Karpas-422 (cell line): Measurements from ENCODE around the gene DUSP21. TPM values are rescaled to one million over a fixed set of nuclear protein-coding genes. Genes with fewer than 3 reads are reported as not detected.
"Not testable (repeated sequence)": the region's sequence is repeated elsewhere in the genome, so short reads cannot be mapped to it uniquely, and the experiment has no call there.

Experiments used
- DNase-seq: peaks from one replicate; pipeline ENCODE4 v3.0.0-alpha.2; 2015
- H2AFZ ChIP-seq: fragments of 200-600 bp; sonication (generic); 2 replicates; pipeline ENCODE4 v1.6.1; 2014; ENCODE audit warnings: antibody characterized with exemption, low read length, mixed read lengths
- H3K27ac ChIP-seq: fragments of 200-600 bp; sonication (generic); 2 replicates; pipeline ENCODE4 v1.5.1; 2014; ENCODE audit warnings: mild to moderate bottlenecking, low read length, moderate library complexity
- H3K27me3 ChIP-seq: fragments of 200-600 bp; sonication (generic); 2 replicates; pipeline ENCODE4 v1.6.1; 2014; ENCODE audit warnings: low read length, mixed read lengths
- H3K36me3 ChIP-seq: fragments of 200-600 bp; sonication (generic); 2 replicates; pipeline ENCODE4 v1.6.1; 2014; ENCODE audit warnings: low read length, mixed read lengths; ENCODE audit not compliant: insufficient read depth
- H3K4me1 ChIP-seq: fragments of 200-600 bp; sonication (generic); 2 replicates; pipeline ENCODE4 v1.6.1; 2014; ENCODE audit warnings: mild to moderate bottlenecking, low read length, mixed read lengths
- H3K4me2 ChIP-seq: fragments of 200-600 bp; sonication (generic); 2 replicates; pipeline ENCODE4 v1.6.1; 2014; ENCODE audit warnings: low read length, low read depth, mild to moderate bottlenecking; ENCODE audit not compliant: poor library complexity, severe bottlenecking
- H3K4me3 ChIP-seq: fragments of 200-600 bp; sonication (generic); 2 replicates; pipeline ENCODE4 v1.5.1; 2014; ENCODE audit warnings: mild to moderate bottlenecking, antibody characterized with exemption, low read length, mixed read lengths
- H3K79me2 ChIP-seq: fragments of 200-600 bp; sonication (generic); 2 replicates; pipeline ENCODE4 v1.6.1; 2014; ENCODE audit warnings: mild to moderate bottlenecking, low read length, mixed read lengths
- H3K9ac ChIP-seq: fragments of 200-600 bp; sonication (generic); 2 replicates; pipeline ENCODE4 v1.6.0; 2014; ENCODE audit warnings: low read length
- H3K9me2 ChIP-seq: fragments of 200-600 bp; sonication (generic), shearing (Covaris generic); replicated peaks from 2 replicates; pipeline ENCODE4 v1.6.0; 2014; ENCODE audit warnings: mild to moderate bottlenecking, low read length, moderate library complexity; ENCODE audit not compliant: insufficient read depth
- H3K9me3 ChIP-seq: fragments of 300-700, 200-600 bp; sonication (generic); 2 replicates; pipeline ENCODE4 v1.6.1; 2014; ENCODE audit warnings: low read length, mixed read lengths
- H4K20me1 ChIP-seq: fragments of 200-600 bp; sonication (generic); 2 replicates; pipeline ENCODE4 v1.6.1; 2014; ENCODE audit warnings: mild to moderate bottlenecking, antibody characterized with exemption, low read length, low read depth; ENCODE audit not compliant: insufficient read depth
- total RNA-seq: library from RNA; depleted of rRNA; stranded (reverse); fragments of >200 nt; shearing (Covaris generic); gene quantifications from 2 replicates; pipeline ENCODE4 v1.2.3, GENCODE V29; 2014; ENCODE audit warnings: low replicate concordance

The DUSP21 gene
- total RNA-seq, 1 experiment from 2014 or later: not detected

GRCh38 chrX:44881549-44881948, 37.7 kb downstream of the DUSP21 start:
- Histone ChIP-seq H2AFZ (no peak overlapping the region), H3K79me2 (peaks cover 99% of the 10 kb centered on the region), H3K4me3 (no peak overlapping the region), H3K9me2 (no peaks in the 10 kb centered on the region), H4K20me1 (peaks cover 36% of the 10 kb centered on the region), H3K4me1 (0 out of 2 replicates have a peak, but pooled peaks cover 4% of the 10 kb centered on the region), H3K9me3 (no peaks in the 10 kb centered on the region), H3K4me2 (no peak overlapping the region), H3K9ac (no peak overlapping the region), H3K27ac (no peak overlapping the region), H3K27me3 (no peaks in the 10 kb centered on the region), H3K36me3 (peaks cover 8% of the 10 kb centered on the region)
- DNase-seq: no peak

- 0 out of 2 replicates have a peak, but pooled peaks cover 4% of the 10 kb centered on the region for H3K4me1 ChIP-seq
- no peak for DNase-seq
- peaks cover 3% of the 10 kb centered on the region; the same call in 1 of the 2 replicates for H3K36me3 ChIP-seq
- H3K9ac ChIP-seq: no peak overlapping the region
- H3K4me2 ChIP-seq: no peak overlapping the region
- no peaks in the 10 kb centered on the region for H3K27me3 ChIP-seq
- no peaks in the 10 kb centered on the region for H3K9me3 ChIP-seq
- H3K9me2 ChIP-seq: no peaks in the 10 kb centered on the region
- H4K20me1 ChIP-seq: peaks cover 42% of the 10 kb centered on the region
- no peak overlapping the region for H2AFZ ChIP-seq
- peaks cover 99% of the 10 kb centered on the region for H3K79me2 ChIP-seq
- no peak overlapping the region for H3K27ac ChIP-seq
- H3K4me3 ChIP-seq: no peak overlapping the region
These were observed 38.8 kb downstream of the DUSP21 start for GRCh38 chrX:44882635-44883034.

- Histone ChIP-seq H3K79me2 (peaks cover 99% of the 10 kb centered on the region), H2AFZ (no peak overlapping the region), H3K4me1 (no peaks in the 10 kb centered on the region), H3K4me3 (no peak overlapping the region), H3K4me2 (no peak overlapping the region), H3K36me3 (no peaks in the 10 kb centered on the region), H3K27ac (no peak overlapping the region), H3K9me2 (no peaks in the 10 kb centered on the region), H3K9me3 (no peaks in the 10 kb centered on the region), H3K27me3 (no peaks in the 10 kb centered on the region), H3K9ac (no peak overlapping the region), H4K20me1 (peaks cover 39% of the 10 kb centered on the region)
- no peak for DNase-seq
These were observed 41.1 kb downstream of the DUSP21 start for GRCh38 chrX:44884944-44885343.

- no peak for DNase-seq
- Histone ChIP-seq H3K36me3 (no peaks in the 10 kb centered on the region), H2AFZ (no peak overlapping the region), H3K4me1 (no peaks in the 10 kb centered on the region), H3K4me3 (no peak overlapping the region), H3K27ac (no peak overlapping the region), H3K4me2 (no peak overlapping the region), H3K9me2 (no peaks in the 10 kb centered on the region), H3K27me3 (no peaks in the 10 kb centered on the region), H3K9me3 (no peaks in the 10 kb centered on the region; the same call in 1 of the 2 replicates), H4K20me1 (peaks cover 24% of the 10 kb centered on the region), H3K9ac (no peak overlapping the region), H3K79me2 (peaks cover 99% of the 10 kb centered on the region)
These were observed 46.0 kb downstream of the DUSP21 start for GRCh38 chrX:44889824-44890223.

GRCh38 chrX:44890247-44890646, 46.4 kb downstream of the DUSP21 start:
- no peaks in the 10 kb centered on the region for H3K9me2 ChIP-seq
- peaks cover 24% of the 10 kb centered on the region for H4K20me1 ChIP-seq
- H3K27ac ChIP-seq: no peak overlapping the region
- no peak overlapping the region for H2AFZ ChIP-seq
- H3K36me3 ChIP-seq: no peaks in the 10 kb centered on the region
- no peak for DNase-seq
- H3K79me2 ChIP-seq: peaks cover 97% of the 10 kb centered on the region
- H3K4me2 ChIP-seq: no peak overlapping the region
- H3K4me1 ChIP-seq: no peaks in the 10 kb centered on the region
- H3K4me3 ChIP-seq: no peak overlapping the region
- H3K9me3 ChIP-seq: no peaks in the 10 kb centered on the region; the same call in 1 of the 2 replicates
- no peaks in the 10 kb centered on the region for H3K27me3 ChIP-seq
- no peak overlapping the region for H3K9ac ChIP-seq

- DNase-seq, H3K36me3 ChIP-seq, H3K9ac ChIP-seq, H3K27ac ChIP-seq, H3K4me3 ChIP-seq, H3K27me3 ChIP-seq, H3K4me2 ChIP-seq, H3K9me2 ChIP-seq, H3K9me3 ChIP-seq, H3K4me1 ChIP-seq, H2AFZ ChIP-seq: not testable (repeated sequence)
- Histone ChIP-seq H3K79me2 (peaks cover 97% of the 10 kb centered on the region), H4K20me1 (peaks cover 24% of the 10 kb centered on the region)
These were observed 46.9 kb downstream of the DUSP21 start for GRCh38 chrX:44890687-44891086.

GRCh38 chrX:44891642-44892041, 47.8 kb downstream of the DUSP21 start:
- DNase-seq: no peak
- Histone ChIP-seq H3K27ac (no peak overlapping the region), H4K20me1 (peaks cover 25% of the 10 kb centered on the region), H3K4me1 (peaks cover 3% of the 10 kb centered on the region), H3K79me2 (peaks cover 97% of the 10 kb centered on the region), H3K27me3 (no peaks in the 10 kb centered on the region), H3K36me3 (no peaks in the 10 kb centered on the region), H3K4me2 (no peak overlapping the region), H2AFZ (no peak overlapping the region), H3K9ac (no peak overlapping the region), H3K4me3 (no peak overlapping the region), H3K9me2 (no peaks in the 10 kb centered on the region), H3K9me3 (no peaks in the 10 kb centered on the region; the same call in 1 of the 2 replicates)
